Activated B cell treated with CpG ODN at 0.5 μM for 24 hours (primary cell): ENCODE measurements around the gene C1orf174. TPM values are rescaled to one million over a fixed set of nuclear protein-coding genes. Genes with fewer than 3 reads are reported as not detected.

Experiments used
- ATAC-seq: fragments of 200-7000 bp; cut with Tn5 transposase; one replicate; pipeline ENCODE4 v1.10.0; 2021; ENCODE audit warnings: low read depth, mild to moderate bottlenecking, moderate library complexity
- CTCF ChIA-PET: fragments of 350-600 bp; sonication (Branson Sonifier 250); formaldehyde crosslinking; loops from one replicate; lab custom pipeline; 2021; ENCODE audit warnings: antibody characterized with exemption; lab: Charles Lee
- POLR2A ChIA-PET: fragments of 350-600 bp; sonication (Branson Sonifier 250); formaldehyde crosslinking; loops from one replicate; lab custom pipeline; 2021; ENCODE audit warnings: antibody characterized with exemption; lab: Charles Lee
- DNase-seq: peaks from one replicate; pipeline ENCODE4 v3.0.0; 2022
- H3K27ac Mint-ChIP-seq: one replicate; pipeline ENCODE4 v1.8.0; 2020; ENCODE audit warnings: mixed read lengths
- H3K27me3 Mint-ChIP-seq: one replicate; pipeline ENCODE4 v1.8.0; 2021; ENCODE audit warnings: mixed read lengths
- H3K36me3 Mint-ChIP-seq: one replicate; pipeline ENCODE4 v1.8.0; 2021; ENCODE audit warnings: low read depth, mixed read lengths
- H3K4me1 Mint-ChIP-seq: one replicate; pipeline ENCODE4 v1.8.0; 2021; ENCODE audit warnings: mixed read lengths
- H3K4me3 Mint-ChIP-seq: one replicate; pipeline ENCODE4 v1.8.0; 2020; ENCODE audit warnings: mild to moderate bottlenecking, mixed read lengths
- H3K9me3 Mint-ChIP-seq: one replicate; pipeline ENCODE4 v1.8.0; 2020; ENCODE audit warnings: mixed read lengths
- CTCF ChIP-seq: fragments of 200-600 bp; IDR thresholded peaks from one replicate; pipeline ENCODE4 v1.8.0; 2022; ENCODE audit warnings: antibody characterized with exemption, mild to moderate bottlenecking
- intact Hi-C: fragments of 100-400 bp; cut with micrococcal nuclease; formaldehyde crosslinking; loops from one replicate; pipeline ENCODE4 v1.15.1; 2024
- total RNA-seq: library from RNA; stranded (reverse); gene quantifications from 2 replicates; pipeline ENCODE4 v1.2.3, GENCODE V29; 2022

Gene C1orf174
- total RNA-seq, 1 donor from 2014 or later = 27.5 TPM

GRCh38 chr1:3925256-3925655 lies 25.2 kb upstream of the C1orf174 start:
- H3K27me3 Mint-ChIP-seq = no peaks in the 10 kb centered on the region
- H3K4me3 Mint-ChIP-seq = no peak overlapping the region
- no peak for TF ChIP-seq CTCF
- no peak for ATAC-seq
- no peak for DNase-seq
- H3K36me3 Mint-ChIP-seq = no peaks in the 10 kb centered on the region
- H3K27ac Mint-ChIP-seq = no peak overlapping the region
- CTCF ChIA-PET = no interaction called here
- H3K9me3 Mint-ChIP-seq = no peaks in the 10 kb centered on the region
- H3K4me1 Mint-ChIP-seq = peaks cover 3% of the 10 kb centered on the region
- intact Hi-C loops = no loop called here
- POLR2A ChIA-PET = no interaction called here

GRCh38 chr1:3924825-3925220 lies 24.8 kb upstream of the C1orf174 start:
- Mint-ChIP-seq H3K4me1 (peaks cover 3% of the 10 kb centered on the region), H3K4me3 (no peak overlapping the region), H3K36me3 (no peaks in the 10 kb centered on the region), H3K9me3 (no peaks in the 10 kb centered on the region), H3K27me3 (no peaks in the 10 kb centered on the region), H3K27ac (no peak overlapping the region)
- DNase-seq = no peak
- ChIA-PET POLR2A (no interaction called here), CTCF (no interaction called here)
- ATAC-seq = no peak
- intact Hi-C loops = no loop called here
- no peak for TF ChIP-seq CTCF

- H3K4me1 Mint-ChIP-seq = peaks cover 3% of the 10 kb centered on the region
- H3K27me3 Mint-ChIP-seq = no peaks in the 10 kb centered on the region
- ATAC-seq = no peak
- ChIA-PET CTCF (no interaction called here), POLR2A (no interaction called here)
- no peak overlapping the region for H3K27ac Mint-ChIP-seq
- no peak for TF ChIP-seq CTCF
- H3K4me3 Mint-ChIP-seq = no peak overlapping the region
- no peak for DNase-seq
- intact Hi-C loops = no loop called here
- H3K9me3 Mint-ChIP-seq = no peaks in the 10 kb centered on the region
- no peaks in the 10 kb centered on the region for H3K36me3 Mint-ChIP-seq
Measured at GRCh38 chr1:3924186-3924824, 24.2 kb upstream of the C1orf174 start.

- no peak for TF ChIP-seq CTCF
- no peak for ATAC-seq
- H3K27ac Mint-ChIP-seq = no peak overlapping the region
- intact Hi-C loops = no loop called here
- H3K9me3 Mint-ChIP-seq = peaks cover under 1% of the 10 kb centered on the region
- DNase-seq = no peak
- H3K36me3 Mint-ChIP-seq = no peaks in the 10 kb centered on the region
- POLR2A ChIA-PET = no interaction called here
- H3K4me1 Mint-ChIP-seq = peaks cover 3% of the 10 kb centered on the region
- H3K27me3 Mint-ChIP-seq = no peaks in the 10 kb centered on the region
- CTCF ChIA-PET = no interaction called here
- H3K4me3 Mint-ChIP-seq = no peak overlapping the region
Measured at GRCh38 chr1:3923378-3924185, 23.5 kb upstream of the C1orf174 start.

- no peak for DNase-seq
- no peak overlapping the region for H3K4me3 Mint-ChIP-seq
- H3K9me3 Mint-ChIP-seq = peaks cover 3% of the 10 kb centered on the region
- no peak for ATAC-seq
- peaks cover 3% of the 10 kb centered on the region for H3K4me1 Mint-ChIP-seq
- no peak overlapping the region for H3K27ac Mint-ChIP-seq
- H3K27me3 Mint-ChIP-seq = no peaks in the 10 kb centered on the region
- intact Hi-C loops = no loop called here
- TF ChIP-seq CTCF = no peak
- CTCF ChIA-PET = no interaction called here
- no peaks in the 10 kb centered on the region for H3K36me3 Mint-ChIP-seq
- POLR2A ChIA-PET = no interaction called here
Measured at GRCh38 chr1:3922851-3923250, 22.8 kb upstream of the C1orf174 start.
